DMS114 treated with DMSO at 0.1 percent for 48 hours (cell line): ENCODE results near the gene NPNT.

ENCODE experiments used
- DNase-seq: peaks from one replicate; lab custom pipeline; 2025; ENCODE audit not compliant: unreplicated experiment; lab: John Stamatoyannopoulos, UW

NPNT gene

GRCh38 chr4:105969575-105969974 lies 74.3 kb downstream of the NPNT start:
- DNase-seq, result no peak

DNA sequence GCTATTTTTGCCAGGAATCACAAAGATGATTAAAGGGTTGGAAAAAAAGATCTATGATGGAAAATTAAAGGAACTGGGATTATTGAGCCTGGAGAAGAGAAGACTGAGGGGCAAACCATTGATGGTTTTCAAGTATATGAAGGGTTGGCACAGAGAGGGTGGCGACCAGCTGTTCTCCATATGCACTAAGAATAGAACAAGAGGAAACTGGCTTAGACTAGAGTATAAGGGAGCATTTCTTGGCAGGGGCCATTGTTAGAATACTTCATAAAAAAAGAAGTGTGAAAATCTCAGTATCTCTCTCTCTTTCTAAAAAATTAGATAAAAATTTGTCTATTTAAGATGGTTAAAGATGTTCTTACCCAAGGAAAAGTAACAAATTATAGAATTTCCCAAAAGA lies 75.1 kb downstream of the NPNT start:
- DNase-seq, result no peak

- no peak for DNase-seq
Observed at GRCh38 chr4:105971036-105971435, 75.8 kb downstream of the NPNT start.

- DNase-seq, result no peak
Observed at GRCh38 chr4:105972946-105973621, 77.8 kb downstream of the NPNT start.

DNA sequence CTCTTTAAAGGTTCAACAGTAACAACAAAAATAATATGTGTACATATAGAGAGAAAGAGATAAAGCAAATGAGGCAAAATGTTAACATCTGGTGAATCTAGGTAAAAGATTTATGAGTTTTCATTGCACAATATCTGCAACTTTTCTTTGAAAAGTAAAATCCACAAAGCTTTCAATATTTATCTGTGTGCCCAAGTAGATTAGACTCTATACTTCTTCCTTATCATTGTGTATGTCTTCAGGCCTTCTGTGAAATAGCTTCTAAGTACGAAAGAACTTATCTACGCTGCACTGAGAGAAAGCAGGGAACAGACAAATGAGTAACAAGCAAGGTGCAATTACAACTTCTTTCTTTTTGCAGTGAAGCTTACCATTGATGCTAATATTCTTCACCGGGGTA lies 81.6 kb downstream of the NPNT start:
- no peak for DNase-seq

- DNase-seq, result no peak
Observed at GRCh38 chr4:105978684-105979296, 83.5 kb downstream of the NPNT start.

DNA sequence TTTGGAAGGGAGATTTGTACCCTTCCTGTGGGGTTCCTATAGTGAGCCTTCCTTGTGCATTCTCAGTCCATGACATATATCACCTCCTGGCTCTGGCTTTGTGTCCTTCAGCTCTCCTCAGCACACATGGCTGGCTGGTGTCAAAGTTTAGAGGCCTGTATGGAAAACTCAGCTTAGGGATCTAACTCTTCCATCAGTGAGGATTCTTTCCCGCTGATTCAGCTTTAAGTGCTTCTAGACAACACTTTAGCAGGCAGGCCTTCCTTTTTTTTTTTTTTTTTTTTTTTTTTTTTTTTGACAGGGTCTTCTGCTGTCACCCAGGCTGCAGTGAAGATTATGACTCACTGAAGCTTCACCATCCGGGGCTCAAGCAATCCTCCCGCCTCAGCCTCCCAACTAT lies 84.2 kb downstream of the NPNT start:
- DNase-seq, result no peak

DNA sequence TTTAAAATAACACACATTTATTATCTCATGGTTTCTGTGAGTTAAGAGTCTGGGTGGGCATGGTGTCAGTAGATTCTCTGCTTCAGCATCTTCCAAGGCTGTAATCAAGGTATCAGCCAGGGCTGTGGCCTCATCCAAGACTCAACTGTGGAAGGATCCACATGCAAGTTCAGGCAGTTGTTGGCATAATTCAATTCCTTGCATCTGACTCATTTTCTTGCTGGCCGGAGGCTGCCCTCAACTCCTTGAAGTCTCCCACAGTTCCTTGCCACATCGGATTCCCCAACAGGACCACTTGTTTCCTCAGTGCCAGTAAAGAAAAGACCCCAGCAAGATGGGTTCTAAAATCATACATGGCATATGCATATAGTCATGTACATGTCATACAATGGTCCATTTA lies 93.4 kb downstream of the NPNT start:
- no peak for DNase-seq

GRCh38 chr4:105989485-105990242 lies 94.4 kb downstream of the NPNT start:
- DNase-seq, result no peak

DNA sequence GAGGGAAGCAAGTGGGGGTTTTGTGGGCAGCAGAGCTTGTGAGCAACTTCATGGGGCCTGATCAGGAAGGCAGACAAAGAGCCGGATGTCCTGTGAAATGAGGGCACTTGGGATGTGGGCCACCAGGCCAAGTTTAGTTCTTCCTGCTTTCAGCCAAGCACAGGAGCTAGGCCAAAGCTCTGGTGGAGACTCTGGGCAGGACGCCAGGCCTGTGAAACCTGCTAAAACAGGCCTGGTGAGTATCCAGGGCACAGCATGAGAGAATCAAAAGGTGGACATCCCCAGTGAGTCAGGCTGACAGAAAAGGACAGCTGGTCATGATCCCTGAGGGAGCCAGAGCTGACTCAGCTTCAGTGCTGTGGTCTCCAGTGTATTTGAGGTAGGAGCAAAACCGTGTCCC lies 95.7 kb downstream of the NPNT start:
- DNase-seq, result no peak

DNA sequence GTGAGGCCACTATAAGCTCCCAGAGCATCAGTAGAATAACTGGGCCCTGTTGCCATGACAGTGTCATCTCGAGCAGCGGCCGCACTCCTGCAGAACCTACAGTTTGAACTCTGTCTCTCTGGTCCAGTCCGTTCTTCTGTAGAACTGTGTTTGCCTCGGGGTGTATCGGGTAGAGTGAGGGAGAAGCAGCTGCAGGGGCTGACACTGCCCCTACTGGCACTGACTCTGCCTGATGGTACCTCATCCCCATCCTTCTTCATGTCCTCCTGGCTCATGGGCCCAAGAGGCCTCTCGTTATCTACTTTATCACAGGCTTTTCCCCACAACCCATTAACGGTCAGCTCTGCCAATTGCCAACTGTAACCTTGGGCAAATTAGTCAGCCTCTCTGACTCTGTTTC lies 96.5 kb downstream of the NPNT start:
- DNase-seq, result no peak

GRCh38 chr4:105992641-105993305 lies 97.5 kb downstream of the NPNT start:
- DNase-seq, result no peak

DNA sequence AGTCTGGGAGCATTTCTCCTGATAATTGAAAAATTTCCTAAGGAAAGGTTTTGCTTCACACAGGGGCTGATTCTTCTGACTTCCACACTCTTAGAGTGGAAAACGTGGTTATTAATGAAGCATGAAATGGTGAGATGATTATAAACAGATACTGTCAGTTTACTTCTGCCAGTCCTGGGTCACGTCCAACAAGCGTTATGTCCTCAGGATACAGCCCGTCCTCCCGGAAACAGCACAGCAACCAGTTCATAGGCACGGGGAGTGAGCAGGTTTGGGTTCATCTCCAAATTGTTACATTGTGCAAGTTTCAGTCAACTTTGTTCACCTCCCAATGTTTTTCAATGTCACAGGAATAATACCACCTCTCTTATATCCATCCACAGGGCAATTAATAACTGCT lies 98.8 kb downstream of the NPNT start:
- no peak for DNase-seq

GRCh38 chr4:105994841-105995501 lies 99.7 kb downstream of the NPNT start:
- no peak for DNase-seq

DNA sequence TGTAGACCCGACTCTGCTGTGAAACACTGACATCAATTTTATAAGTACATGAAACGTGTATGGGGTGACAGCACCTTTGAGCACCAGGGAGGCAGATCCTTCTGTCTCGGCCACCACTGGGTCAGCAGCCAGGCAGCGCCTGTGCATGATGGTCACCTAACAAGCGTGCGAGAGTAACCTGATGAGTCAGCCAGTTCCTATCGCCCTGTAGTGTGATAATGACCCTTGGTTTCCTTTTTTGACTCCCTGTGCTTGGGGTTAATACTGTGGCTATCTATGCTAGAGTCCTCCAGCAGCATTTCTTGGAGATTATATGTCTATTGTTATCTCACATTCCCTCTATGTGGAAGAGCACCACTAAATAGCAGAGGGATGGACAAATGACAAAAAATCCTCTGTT lies 101.6 kb downstream of the NPNT start:
- DNase-seq, result no peak

DNA sequence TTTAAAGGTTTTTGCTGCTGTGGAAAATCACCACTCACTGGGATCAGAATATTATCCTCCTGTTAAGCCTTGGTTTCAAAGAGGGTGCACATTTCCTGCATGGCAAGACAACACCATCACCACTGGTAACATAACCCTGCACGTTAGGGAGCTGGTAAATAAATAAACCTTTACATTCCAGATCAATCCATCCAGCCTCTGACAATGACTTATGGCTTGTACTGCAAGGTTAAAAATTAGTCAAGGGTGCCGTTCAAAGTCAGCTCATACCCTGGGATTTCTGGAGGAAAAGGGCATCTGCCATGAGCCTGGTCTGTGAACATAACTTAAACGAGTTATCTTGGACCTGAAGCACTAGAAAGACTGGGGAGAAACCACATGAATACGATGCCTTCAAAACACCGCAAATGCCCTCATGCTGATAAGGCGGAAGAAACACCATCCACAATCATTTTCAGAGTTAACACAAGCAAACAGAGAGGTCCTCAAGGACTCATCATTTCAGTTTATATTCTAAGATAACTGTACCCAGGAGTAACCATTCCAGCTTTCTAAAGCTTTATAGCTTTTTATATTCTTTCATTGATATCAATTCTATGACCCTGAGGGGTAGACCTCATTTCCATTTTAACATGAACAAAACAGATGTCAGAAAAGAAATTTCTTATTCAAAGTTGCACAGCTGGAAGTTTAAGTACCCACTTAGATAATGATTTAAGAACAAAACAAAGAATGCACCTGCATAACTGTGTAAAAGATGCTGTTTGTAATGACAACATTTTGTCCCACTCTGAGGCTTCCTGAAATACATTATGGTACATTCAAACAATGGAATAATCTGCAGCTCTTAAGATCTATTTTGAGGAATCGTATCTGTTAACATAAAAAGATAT lies 103.1 kb downstream of the NPNT start:
- DNase-seq, result no peak

GRCh38 chr4:106002994-106003393 lies 107.7 kb downstream of the NPNT start:
- no peak for DNase-seq

- DNase-seq, result no peak
Observed at GRCh38 chr4:106010761-106011160, 115.5 kb downstream of the NPNT start.

GRCh38 chr4:106011387-106011786 lies 116.1 kb downstream of the NPNT start:
- no peak for DNase-seq

- no peak for DNase-seq
Observed at GRCh38 chr4:106017975-106018374, 122.7 kb downstream of the NPNT start.
